Panc1 (cell line): ENCODE measurements around the gene IPP. TPM values are rescaled to one million over a fixed set of nuclear protein-coding genes. Genes with fewer than 3 reads are reported as not detected.

ENCODE experiments used
- ATAC-seq: fragments of 200-7000 bp; cut with Tn5 transposase; 2 replicates; pipeline ENCODE4 v1.9.1; 2020; ENCODE audit warnings: mild to moderate bottlenecking, moderate library complexity
- BruUV-seq: library from RNA; stranded (reverse); fragments of 400-500 nt; replicated peaks from 2 replicates; lab custom pipeline; 2021; lab: Mats Ljungman, UMichigan
- CTCF ChIA-PET: fragments of 300-600 bp; sonication (Branson Sonifier 250); formaldehyde crosslinking; loops from one replicate; lab custom pipeline; 2022; ENCODE audit warnings: antibody characterized with exemption; lab: Charles Lee
- POLR2A ChIA-PET: fragments of 300-600 bp; sonication (Branson Sonifier 250); formaldehyde crosslinking; loops from one replicate; lab custom pipeline; 2022; ENCODE audit warnings: antibody characterized with exemption; lab: Charles Lee
- DNase-seq: peaks from one replicate; pipeline ENCODE4 v3.0.0-alpha.2; 2010; ENCODE audit warnings: low read depth, low spot score
- H3K27ac ChIP-seq: 2 replicates; pipeline ENCODE4 v1.5.1; 2011; ENCODE audit warnings: mild to moderate bottlenecking, low read length, inconsistent platforms
- H3K27me3 ChIP-seq: fragments of 200-500 bp; sonication (Bioruptor generic); 2 replicates; pipeline ENCODE4 v1.6.0; 2014; ENCODE audit warnings: low read length, inconsistent platforms; ENCODE audit not compliant: control insufficient read depth, insufficient read depth
- H3K36me3 ChIP-seq: fragments of 200-500 bp; sonication (Bioruptor generic); 2 replicates; pipeline ENCODE4 v1.5.1; 2014; ENCODE audit warnings: inconsistent platforms, mild to moderate bottlenecking, low read length, moderate library complexity; ENCODE audit not compliant: control insufficient read depth, insufficient read depth
- H3K4me1 ChIP-seq: 2 replicates; pipeline ENCODE4 v1.5.1; 2011; ENCODE audit warnings: inconsistent platforms, mild to moderate bottlenecking, low read length, moderate library complexity; ENCODE audit not compliant: control insufficient read depth, insufficient read depth
- H3K4me3 ChIP-seq, 2 experiments: 2 replicates each; pipeline ENCODE4 v1.5.1; 2011 to 2012; ENCODE audit warnings: low read depth in 2 of 2, low read length in 2 of 2, mild to moderate bottlenecking in 2 of 2, inconsistent platforms in 1 of 2, moderate library complexity in 1 of 2
- H3K9me3 ChIP-seq: fragments of 200-500 bp; sonication (Bioruptor generic); 2 replicates; pipeline ENCODE4 v1.5.1; 2014; ENCODE audit warnings: low read depth, mild to moderate bottlenecking, inconsistent platforms, low read length, moderate library complexity; ENCODE audit not compliant: control insufficient read depth, insufficient read depth
- POLR2AphosphoS5 ChIP-seq: IDR thresholded peaks from 2 replicates; pipeline ENCODE4 v1.6.1; 2012; ENCODE audit warnings: mild to moderate bottlenecking, low read depth, low read length, moderate library complexity
- SIN3A ChIP-seq: IDR thresholded peaks from 2 replicates; pipeline ENCODE4 v1.6.1; 2012; ENCODE audit warnings: low read depth, mild to moderate bottlenecking, low read length, moderate library complexity, borderline replicate concordance; ENCODE audit not compliant: insufficient read depth
- TCF7L2 ChIP-seq: IDR thresholded peaks from 2 replicates; pipeline ENCODE4 v1.6.1; 2011; ENCODE audit warnings: mild to moderate bottlenecking, low read depth, low read length, inconsistent platforms
- in situ Hi-C: cut with HindIII; loops from 2 replicates; pipeline ENCODE4 v1.10.0; 2016; ENCODE audit warnings: low sequenced_read_pairs, low pct_unique_long_range_greater_than_20kb
- intact Hi-C: fragments of 100-400 bp; cut with micrococcal nuclease; formaldehyde crosslinking; loops from one replicate; pipeline ENCODE4 v1.10.0; 2022; ENCODE audit not compliant: unreplicated experiment
- total RNA-seq: library from RNA; stranded (reverse); gene quantifications from one replicate; pipeline ENCODE4 v1.2.1, GENCODE V29; 2021; ENCODE audit not compliant: unreplicated experiment
- TF ChIP-seq, protein P1 (sequence below), 2 experiments: IDR thresholded peaks; 2 replicates each; pipeline ENCODE4 v1.6.1; 2011 to 2012; ENCODE audit warnings: low read depth in 2 of 2, control low read depth in 1 of 2, low read length in 1 of 2, mild to moderate bottlenecking in 1 of 2, moderate library complexity in 1 of 2; ENCODE audit not compliant: insufficient read depth in 1 of 2
- TF ChIP-seq, protein P2 (sequence below): fragments of 450-650 bp; IDR thresholded peaks from 2 replicates; pipeline ENCODE4 v1.5.1; 2017; ENCODE audit warnings: mild to moderate bottlenecking

The IPP gene
- total RNA-seq, 1 experiment from 2014 or later, result 28.8 TPM

DNA sequence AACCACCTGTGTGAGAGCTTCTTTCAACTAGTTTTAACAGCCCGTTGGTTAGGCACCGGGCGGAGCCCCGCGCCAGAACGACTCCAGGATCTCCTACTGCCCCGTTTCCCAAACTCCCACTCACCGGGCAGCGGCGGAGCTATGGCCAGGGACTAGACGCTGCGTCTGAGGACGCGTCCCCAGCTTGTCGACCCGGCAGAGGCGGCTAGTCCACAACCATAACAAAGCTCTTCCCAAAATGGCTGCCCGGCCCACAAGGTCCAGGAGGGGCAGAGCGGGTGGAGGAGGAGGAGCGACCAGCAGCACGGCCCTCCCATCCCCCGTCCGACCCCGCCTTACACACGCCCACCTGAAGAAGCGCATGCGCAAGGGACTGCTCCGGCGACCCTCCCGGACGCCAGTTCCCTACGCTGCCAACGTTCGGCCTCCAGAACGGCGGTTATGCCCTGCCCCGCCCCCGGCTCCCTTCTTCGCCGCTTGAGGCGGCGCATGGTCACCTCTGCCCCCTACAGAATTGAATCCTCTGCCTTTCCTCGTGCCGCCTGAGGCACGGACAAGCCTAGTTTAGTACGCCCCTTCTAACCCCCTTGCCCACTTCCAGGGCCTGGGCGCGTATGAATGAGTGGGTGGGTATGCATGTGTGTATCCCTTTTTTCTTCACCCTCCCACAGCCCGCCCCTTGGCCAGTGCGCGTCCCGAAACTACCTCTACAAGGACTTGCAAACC, 64.0 kb downstream of the IPP start, which contains the start of gene GPBP1L1:
Gene GPBP1L1, minus strand, starts transcription at position 246 of the 726 bp plus-strand sequence. CDS start 27,446 bp downstream, outside the sequence.
- in situ Hi-C loops (loop anchor here (25.0 kb wide), 1 partner anchor 176 kb away; no protein-coding TSS in a partner anchor), intact Hi-C loops (loop anchor here (5.0 kb wide), 1 partner anchor 196 kb away; no protein-coding TSS in a partner anchor)
- CTCF ChIA-PET, result interaction anchor here (0.6 kb wide), 1 partner anchor 235 kb away, joined by 3 read pairs; no protein-coding TSS in a partner anchor
- Histone ChIP-seq H3K4me1 (peaks cover 37% of the 10 kb centered on the region), H3K27me3 (no peaks in the 10 kb centered on the region), H3K27ac (peak within 1 kb of the TSS; percentile 100), H3K9me3 (no peaks in the 10 kb centered on the region), H3K4me3 (peak within 1 kb of the TSS; percentile 99 to 100), H3K36me3 (peaks cover 17% of the 10 kb centered on the region)
- TF ChIP-seq, protein P1, sequence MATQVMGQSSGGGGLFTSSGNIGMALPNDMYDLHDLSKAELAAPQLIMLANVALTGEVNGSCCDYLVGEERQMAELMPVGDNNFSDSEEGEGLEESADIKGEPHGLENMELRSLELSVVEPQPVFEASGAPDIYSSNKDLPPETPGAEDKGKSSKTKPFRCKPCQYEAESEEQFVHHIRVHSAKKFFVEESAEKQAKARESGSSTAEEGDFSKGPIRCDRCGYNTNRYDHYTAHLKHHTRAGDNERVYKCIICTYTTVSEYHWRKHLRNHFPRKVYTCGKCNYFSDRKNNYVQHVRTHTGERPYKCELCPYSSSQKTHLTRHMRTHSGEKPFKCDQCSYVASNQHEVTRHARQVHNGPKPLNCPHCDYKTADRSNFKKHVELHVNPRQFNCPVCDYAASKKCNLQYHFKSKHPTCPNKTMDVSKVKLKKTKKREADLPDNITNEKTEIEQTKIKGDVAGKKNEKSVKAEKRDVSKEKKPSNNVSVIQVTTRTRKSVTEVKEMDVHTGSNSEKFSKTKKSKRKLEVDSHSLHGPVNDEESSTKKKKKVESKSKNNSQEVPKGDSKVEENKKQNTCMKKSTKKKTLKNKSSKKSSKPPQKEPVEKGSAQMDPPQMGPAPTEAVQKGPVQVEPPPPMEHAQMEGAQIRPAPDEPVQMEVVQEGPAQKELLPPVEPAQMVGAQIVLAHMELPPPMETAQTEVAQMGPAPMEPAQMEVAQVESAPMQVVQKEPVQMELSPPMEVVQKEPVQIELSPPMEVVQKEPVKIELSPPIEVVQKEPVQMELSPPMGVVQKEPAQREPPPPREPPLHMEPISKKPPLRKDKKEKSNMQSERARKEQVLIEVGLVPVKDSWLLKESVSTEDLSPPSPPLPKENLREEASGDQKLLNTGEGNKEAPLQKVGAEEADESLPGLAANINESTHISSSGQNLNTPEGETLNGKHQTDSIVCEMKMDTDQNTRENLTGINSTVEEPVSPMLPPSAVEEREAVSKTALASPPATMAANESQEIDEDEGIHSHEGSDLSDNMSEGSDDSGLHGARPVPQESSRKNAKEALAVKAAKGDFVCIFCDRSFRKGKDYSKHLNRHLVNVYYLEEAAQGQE (IDR thresholded peaks at IDR 0.05; ENCODE audit: insufficient read depth in 1 of 2, low read depth in 2 of 2, low read length in 1 of 2), result no peak
- no peak; the same call in 1 of the 2 replicates for TF ChIP-seq TCF7L2
- peak; percentile 50; the same call in 1 of the 2 replicates for TF ChIP-seq SIN3A
- TF ChIP-seq, protein P2, sequence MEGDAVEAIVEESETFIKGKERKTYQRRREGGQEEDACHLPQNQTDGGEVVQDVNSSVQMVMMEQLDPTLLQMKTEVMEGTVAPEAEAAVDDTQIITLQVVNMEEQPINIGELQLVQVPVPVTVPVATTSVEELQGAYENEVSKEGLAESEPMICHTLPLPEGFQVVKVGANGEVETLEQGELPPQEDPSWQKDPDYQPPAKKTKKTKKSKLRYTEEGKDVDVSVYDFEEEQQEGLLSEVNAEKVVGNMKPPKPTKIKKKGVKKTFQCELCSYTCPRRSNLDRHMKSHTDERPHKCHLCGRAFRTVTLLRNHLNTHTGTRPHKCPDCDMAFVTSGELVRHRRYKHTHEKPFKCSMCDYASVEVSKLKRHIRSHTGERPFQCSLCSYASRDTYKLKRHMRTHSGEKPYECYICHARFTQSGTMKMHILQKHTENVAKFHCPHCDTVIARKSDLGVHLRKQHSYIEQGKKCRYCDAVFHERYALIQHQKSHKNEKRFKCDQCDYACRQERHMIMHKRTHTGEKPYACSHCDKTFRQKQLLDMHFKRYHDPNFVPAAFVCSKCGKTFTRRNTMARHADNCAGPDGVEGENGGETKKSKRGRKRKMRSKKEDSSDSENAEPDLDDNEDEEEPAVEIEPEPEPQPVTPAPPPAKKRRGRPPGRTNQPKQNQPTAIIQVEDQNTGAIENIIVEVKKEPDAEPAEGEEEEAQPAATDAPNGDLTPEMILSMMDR, result no peak
- TF ChIP-seq POLR2AphosphoS5, result peak; percentile 89; the same call in 1 of the 2 replicates
- POLR2A ChIA-PET, result interaction anchor here (0.5 to 1.0 kb wide), 6 partner anchors 10 to 1363 kb away, joined by 3 to 12 read pairs (median 4); no protein-coding TSS in a partner anchor
- DNase-seq (peak; percentile 91), ATAC-seq (peak; percentile 87)
- no TSS peak for BruUV-seq

DNA sequence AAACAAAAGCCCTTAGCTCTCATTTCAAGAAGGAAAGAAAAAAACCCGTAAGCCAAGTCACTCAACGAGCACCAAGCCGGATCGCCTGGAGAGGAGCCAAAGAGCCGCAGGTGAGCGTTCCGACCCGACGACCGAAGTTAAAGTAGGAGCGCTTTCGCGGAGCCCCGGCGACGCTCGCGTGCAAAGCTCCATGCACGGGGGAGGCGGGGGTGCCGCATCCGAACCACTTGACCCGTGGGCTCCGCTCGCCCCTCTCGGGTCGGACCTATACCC, 64.5 kb downstream of the IPP start:
- BruUV-seq, result no TSS peak
- intact Hi-C loops (loop anchor here (5.0 kb wide), 1 partner anchor 196 kb away; no protein-coding TSS in a partner anchor), in situ Hi-C loops (loop anchor here (25.0 kb wide), 1 partner anchor 176 kb away; no protein-coding TSS in a partner anchor)
- no peaks in the 10 kb centered on the region for H3K9me3 ChIP-seq
- H3K36me3 ChIP-seq, result peaks cover 17% of the 10 kb centered on the region
- TF ChIP-seq, protein P1 (IDR thresholded peaks at IDR 0.05; ENCODE audit: insufficient read depth in 1 of 2, low read depth in 2 of 2, low read length in 1 of 2), result no peak
- peak; percentile 27; the same call in 1 of the 2 replicates for TF ChIP-seq SIN3A
- DNase-seq (no peak), ATAC-seq (peak; percentile 7)
- H3K27ac ChIP-seq, result peak overlapping the region; percentile 97
- H3K4me3 ChIP-seq, result peak overlapping the region; percentile 99 to 100
- H3K27me3 ChIP-seq, result no peaks in the 10 kb centered on the region
- H3K4me1 ChIP-seq, result peaks cover 42% of the 10 kb centered on the region
- CTCF ChIA-PET, result interaction anchor here (0.6 kb wide), 1 partner anchor 236 kb away, joined by 3 read pairs; no protein-coding TSS in a partner anchor
- POLR2A ChIA-PET, result interaction anchor here (0.5 to 1.0 kb wide), 5 partner anchors 9 to 1364 kb away, joined by 3 to 12 read pairs (median 4); no protein-coding TSS in a partner anchor
